Gastrocnemius medialis (tissue), 4 donors: ENCODE data around the gene ZNF524. TPM values are rescaled to one million over a fixed set of nuclear protein-coding genes. Genes with fewer than 3 reads are reported as not detected.

Experiments used
- ATAC-seq, 2 donors: fragments of 150-250 bp; one replicate each; pipeline ENCODE4 v1.9.1; 2016
- DNase-seq, 2 donors: peaks; one replicate each; pipeline ENCODE4 v3.0.0-alpha.2; 2019
- H3K27ac ChIP-seq, 4 donors: fragments of 200-600 bp; sonication (generic); 1 replicate in 1 of 4; 2 replicates in 3 of 4; pipeline ENCODE4 v1.5.1; 2016 to 2018; ENCODE audit warnings: mild to moderate bottlenecking in 2 of 4, moderate library complexity in 1 of 4
- H3K27me3 ChIP-seq, 3 donors: fragments of 200-600 bp; sonication (generic) in 2 of 3; 1 replicate in 1 of 3; 2 replicates in 2 of 3; pipeline versions ENCODE4 v1.5.1 to v1.6.0; 2016 to 2019; ENCODE audit warnings: mild to moderate bottlenecking in 1 of 3, moderate library complexity in 1 of 3
- H3K36me3 ChIP-seq, 2 donors: fragments of 200-600 bp; sonication (generic) in 1 of 2; one replicate each; pipeline ENCODE4 v1.5.1; 2017 to 2018
- H3K4me1 ChIP-seq, 2 donors: fragments of 200-600 bp; sonication (generic) in 1 of 2; one replicate each; pipeline ENCODE4 v1.5.1; 2016 to 2017; ENCODE audit warnings: mild to moderate bottlenecking in 2 of 2
- H3K4me3 ChIP-seq, 4 donors: fragments of 200-600 bp; sonication (generic) in 3 of 4; 1 replicate in 1 of 4; 2 replicates in 3 of 4; pipeline ENCODE4 v1.5.1; 2016 to 2019; ENCODE audit warnings: mild to moderate bottlenecking in 2 of 4
- H3K9me3 ChIP-seq, 3 donors: fragments of 200-600 bp; sonication (generic) in 2 of 3; 1 replicate in 1 of 3; 2 replicates in 2 of 3; pipeline ENCODE4 v1.5.1; 2016 to 2019
- POLR2A ChIP-seq, 2 donors: fragments of 450-650 bp; IDR thresholded peaks; one replicate each; pipeline ENCODE4 v1.6.1; 2017; ENCODE audit warnings: antibody characterized with exemption in 2 of 2, mild to moderate bottlenecking in 2 of 2, moderate library complexity in 2 of 2
- in situ Hi-C, 4 donors: fragments of 200-750 bp; cut with MboI; loops; one replicate each; pipeline versions ENCODE4 v1.15.0 to v1.8.0; 2017; ENCODE audit warnings: low sequenced_read_pairs in 4 of 4
- intact Hi-C: fragments of 100-400 bp; cut with DNase I; formaldehyde crosslinking; loops from one replicate; pipeline ENCODE4 v1.15.1; 2023; ENCODE audit warnings: low total_unique reads
- total RNA-seq, 4 donors: library from RNA; depleted of rRNA; stranded (reverse); fragments of >200 nt; gene quantifications; one replicate each; pipeline versions ENCODE4 v1.1.0 to v1.2.3, GENCODE V29; 2016
- TF ChIP-seq, protein P1 (sequence below), 5 experiments: fragments of 450-650 bp in 3 of 5; fragments of 200-600 bp in 2 of 5; sonication (generic) in 2 of 5; IDR thresholded peaks in 4 of 5; conservative IDR thresholded peaks in 1 of 5; 1 replicate in 4 of 5; 2 replicates in 1 of 5; pipeline ENCODE4 v1.5.1; 2016 to 2019; ENCODE audit warnings: antibody characterized with exemption in 5 of 5, mild to moderate bottlenecking in 3 of 5, moderate library complexity in 3 of 5

Gene ZNF524
- total RNA-seq, 4 donors from 2014 or later = 35.6 to 61.7 (median 47.0) TPM

DNA sequence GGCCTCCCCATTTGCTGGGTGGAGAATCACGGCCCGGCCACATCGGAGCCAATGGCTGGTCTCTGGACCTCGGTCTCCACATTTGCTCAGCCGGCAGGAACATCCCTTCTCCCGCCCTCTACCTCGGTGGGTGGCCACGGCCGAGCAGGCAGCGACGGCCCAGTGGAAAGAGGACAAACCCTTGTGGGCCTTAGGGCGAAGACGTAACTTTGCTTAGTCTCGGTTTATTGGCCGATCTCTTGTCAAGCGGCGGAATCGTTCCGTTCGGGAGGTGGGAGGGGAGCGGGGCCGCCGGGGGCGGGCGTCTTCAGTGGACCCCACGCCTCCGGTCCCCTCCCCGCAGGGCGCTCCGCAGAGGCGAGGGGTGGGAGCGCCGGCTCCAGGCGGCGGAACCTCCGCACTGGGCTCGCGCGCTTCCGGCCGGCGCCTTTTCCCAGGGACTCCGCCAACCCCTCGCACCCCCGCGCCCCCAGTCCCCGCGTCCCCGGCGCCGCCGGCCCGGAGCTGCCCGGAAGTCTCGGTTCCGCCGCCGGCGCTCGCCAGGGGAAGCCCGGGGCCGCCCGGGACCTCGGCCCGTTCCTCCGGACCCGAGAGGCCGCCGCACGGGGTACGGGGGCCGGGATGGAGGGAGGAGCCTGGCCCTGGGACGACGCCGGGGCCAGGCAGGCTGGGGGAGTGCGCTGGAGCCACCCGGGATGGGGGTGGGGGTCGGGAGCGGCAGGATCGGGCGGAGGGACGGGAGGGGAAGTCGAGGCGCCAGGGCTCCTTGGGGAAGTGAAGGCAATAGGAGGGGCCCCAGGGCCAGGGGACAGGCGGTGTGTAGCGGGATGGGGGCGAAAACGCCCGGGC lies 40.7 kb downstream of the ZNF524 start, which contains the start of gene ZNF580:
TSS of gene ZNF580 (plus strand) at position 426 of the 849 bp plus-strand sequence. CDS start 1,507 bp downstream, outside the sequence.
- TF ChIP-seq POLR2A (IDR thresholded peaks at IDR 0.05) = peak in 1 of 2 donors; percentile 39
- TF ChIP-seq, protein P1, sequence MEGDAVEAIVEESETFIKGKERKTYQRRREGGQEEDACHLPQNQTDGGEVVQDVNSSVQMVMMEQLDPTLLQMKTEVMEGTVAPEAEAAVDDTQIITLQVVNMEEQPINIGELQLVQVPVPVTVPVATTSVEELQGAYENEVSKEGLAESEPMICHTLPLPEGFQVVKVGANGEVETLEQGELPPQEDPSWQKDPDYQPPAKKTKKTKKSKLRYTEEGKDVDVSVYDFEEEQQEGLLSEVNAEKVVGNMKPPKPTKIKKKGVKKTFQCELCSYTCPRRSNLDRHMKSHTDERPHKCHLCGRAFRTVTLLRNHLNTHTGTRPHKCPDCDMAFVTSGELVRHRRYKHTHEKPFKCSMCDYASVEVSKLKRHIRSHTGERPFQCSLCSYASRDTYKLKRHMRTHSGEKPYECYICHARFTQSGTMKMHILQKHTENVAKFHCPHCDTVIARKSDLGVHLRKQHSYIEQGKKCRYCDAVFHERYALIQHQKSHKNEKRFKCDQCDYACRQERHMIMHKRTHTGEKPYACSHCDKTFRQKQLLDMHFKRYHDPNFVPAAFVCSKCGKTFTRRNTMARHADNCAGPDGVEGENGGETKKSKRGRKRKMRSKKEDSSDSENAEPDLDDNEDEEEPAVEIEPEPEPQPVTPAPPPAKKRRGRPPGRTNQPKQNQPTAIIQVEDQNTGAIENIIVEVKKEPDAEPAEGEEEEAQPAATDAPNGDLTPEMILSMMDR (IDR thresholded peaks at IDR 0.05 in 4 of 5, conservative IDR thresholded peaks at IDR 0.05 in 1 of 5) = no peak
- in situ Hi-C loops = loop anchor here in 1 of 4 donors (25.0 kb wide), 1 partner anchor 504 kb away; the partner anchor contains the start of gene TNNT1
- intact Hi-C loops = loop anchor here (5.0 kb wide), 1 partner anchor 524 kb away; the partner anchor contains the start of gene PPP1R12C
- Histone ChIP-seq H3K36me3 (peaks cover 0 to 10% of the 10 kb centered on the region in 2 donors), H3K27me3 (no peaks in the 10 kb centered on the region), H3K4me1 (peaks cover 67 to 72% of the 10 kb centered on the region in 2 donors), H3K4me3 (peak within 1 kb of the TSS; percentile 80 to 99 (median 94)), H3K9me3 (no peaks in the 10 kb centered on the region), H3K27ac (peak within 1 kb of the TSS; percentile 82 to 98 (median 90))
- ATAC-seq = peak; percentile 57 to 64
- DNase-seq = no peak

DNA sequence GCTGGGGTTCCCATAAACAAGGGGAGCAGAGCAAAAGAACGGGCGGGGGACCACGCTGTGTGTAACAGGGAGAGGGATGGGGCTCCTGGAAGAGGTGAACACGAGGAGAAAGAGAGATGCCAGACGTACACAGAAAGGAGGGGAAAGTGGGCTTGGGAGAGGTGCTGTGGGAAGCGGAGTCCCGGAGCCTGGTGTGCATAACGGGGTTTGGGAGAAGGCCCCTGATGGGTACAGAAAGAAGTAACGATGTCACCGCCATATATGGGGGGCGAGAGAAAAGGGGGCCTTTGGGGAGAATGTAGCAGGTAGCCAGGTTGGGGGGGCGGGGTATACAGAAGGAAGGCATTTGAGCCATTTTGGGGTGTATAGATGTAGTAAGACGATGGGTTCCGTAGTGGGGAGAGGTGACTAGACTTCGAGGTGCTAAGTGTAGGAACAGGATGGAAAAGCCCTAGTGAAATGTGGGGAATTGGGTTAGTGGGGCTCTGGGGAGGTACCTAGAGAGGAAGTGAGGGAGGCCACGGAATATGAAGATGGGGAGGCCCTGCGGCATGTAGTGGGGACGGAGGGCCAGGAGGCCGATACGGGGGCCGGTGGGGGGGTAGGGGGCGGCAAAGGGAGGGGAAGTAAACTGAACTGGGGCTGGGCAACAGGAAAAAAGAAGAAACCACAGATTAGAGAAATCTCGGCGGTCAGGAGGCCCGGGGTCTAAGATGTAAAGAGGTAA lies 41.5 kb downstream of the ZNF524 start:
- Histone ChIP-seq H3K27me3 (no peaks in the 10 kb centered on the region), H3K36me3 (peaks cover 0 to 10% of the 10 kb centered on the region in 2 donors), H3K4me3 (peak overlapping the region; percentile 80 to 99 (median 94)), H3K9me3 (no peaks in the 10 kb centered on the region), H3K27ac (peak overlapping the region; percentile 82 to 98 (median 90)), H3K4me1 (peaks cover 59 to 64% of the 10 kb centered on the region in 2 donors)
- ATAC-seq (peak in 1 of 2 donors; percentile 1), DNase-seq (no peak)
- TF ChIP-seq, protein P1 (IDR thresholded peaks at IDR 0.05 in 4 of 5, conservative IDR thresholded peaks at IDR 0.05 in 1 of 5) = no peak
- TF ChIP-seq POLR2A (IDR thresholded peaks at IDR 0.05) = no peak
- in situ Hi-C loops = loop anchor here in 1 of 4 donors (25.0 kb wide), 1 partner anchor 504 kb away; the partner anchor contains the start of gene TNNT1
- intact Hi-C loops = loop anchor here (5.0 kb wide), 1 partner anchor 524 kb away; the partner anchor contains the start of gene PPP1R12C

- TF ChIP-seq, protein P1 (IDR thresholded peaks at IDR 0.05 in 4 of 5, conservative IDR thresholded peaks at IDR 0.05 in 1 of 5) = no peak
- TF ChIP-seq POLR2A (IDR thresholded peaks at IDR 0.05) = peak; percentile 34 to 38
- in situ Hi-C loops (loop anchor here in 1 of 4 donors (25.0 kb wide), 1 partner anchor 505 kb away; the partner anchor contains the start of gene TNNT1), intact Hi-C loops (loop anchor here (5.0 kb wide), 1 partner anchor 525 kb away; the partner anchor contains the start of gene PPP1R12C)
- H3K4me3 ChIP-seq = peak overlapping the region; percentile 80 to 99 (median 94)
- peaks cover 0 to 10% of the 10 kb centered on the region in 2 donors for H3K36me3 ChIP-seq
- no peak for ATAC-seq
- peaks cover 57 to 64% of the 10 kb centered on the region in 2 donors for H3K4me1 ChIP-seq
- no peak for DNase-seq
- H3K9me3 ChIP-seq = no peaks in the 10 kb centered on the region
- H3K27ac ChIP-seq = peak overlapping the region; percentile 82 to 98 (median 90)
- no peaks in the 10 kb centered on the region for H3K27me3 ChIP-seq
Observed at GRCh38 chr19:55642153-55643002, 42.3 kb downstream of the ZNF524 start.
